IMR-90 (cell line): ENCODE data around the gene RIPK4. TPM values are rescaled to one million over a fixed set of nuclear protein-coding genes. Genes with fewer than 3 reads are reported as not detected.

ENCODE experiments used
- ATAC-seq: fragments of 200-7000 bp; cut with Tn5 transposase; 2 replicates; pipeline ENCODE4 v1.9.1; 2020; ENCODE audit warnings: low read depth, mild to moderate bottlenecking, moderate library complexity
- BruUV-seq: library from RNA; stranded (reverse); fragments of 400-500 nt; replicated peaks from 2 replicates; lab custom pipeline; 2021; lab: Mats Ljungman, UMichigan
- CTCF ChIA-PET: fragments of 300-600 bp; formaldehyde crosslinking; extraction: SDS; loops from one replicate; lab custom pipeline; 2021; ENCODE audit warnings: antibody characterized with exemption; lab: Yijun Ruan, JAX
- POLR2A ChIA-PET: fragments of 300-600 bp; sonication (Branson Sonifier 250); formaldehyde crosslinking; loops from one replicate; lab custom pipeline; 2022; ENCODE audit warnings: antibody characterized with exemption; ENCODE audit not compliant: unreplicated experiment; lab: Charles Lee
- DNase-seq: peaks from one replicate; pipeline ENCODE4 v3.0.0; 2013
- H2AFZ ChIP-seq: replicated peaks from 2 replicates; pipeline ENCODE3; 2013; ENCODE audit warnings: low read length, mild to moderate bottlenecking; ENCODE audit not compliant: poor library complexity
- H2AK5ac ChIP-seq: 2 replicates; pipeline ENCODE4 v1.6.1; 2013; ENCODE audit warnings: low read depth, low read length, inconsistent platforms
- H2AK9ac ChIP-seq: replicated peaks from 2 replicates; pipeline ENCODE3; 2013; ENCODE audit warnings: mild to moderate bottlenecking, low read depth, low read length, moderate library complexity; ENCODE audit not compliant: poor library complexity
- H2BK120ac ChIP-seq: 2 replicates; pipeline ENCODE4 v1.6.1; 2013; ENCODE audit warnings: low read depth, low read length, inconsistent platforms
- H2BK15ac ChIP-seq: 3 replicates; pipeline ENCODE4 v1.6.1; 2013; ENCODE audit warnings: low read depth, low read length, inconsistent platforms
- H2BK20ac ChIP-seq: 2 replicates; pipeline ENCODE4 v1.6.1; 2013; ENCODE audit warnings: low read depth, mild to moderate bottlenecking, inconsistent platforms, low read length, moderate library complexity
- H2BK5ac ChIP-seq: 2 replicates; pipeline ENCODE4 v1.6.1; 2013; ENCODE audit warnings: mild to moderate bottlenecking, low read depth, low read length, inconsistent platforms; ENCODE audit not compliant: poor library complexity, severe bottlenecking
- H3K14ac ChIP-seq: replicated peaks from 2 replicates; pipeline ENCODE4 v1.6.1; 2013; ENCODE audit warnings: low read depth, low read length, inconsistent platforms
- H3K18ac ChIP-seq: 2 replicates; pipeline ENCODE4 v1.6.1; 2013; ENCODE audit warnings: low read depth, low read length, control low read depth
- H3K23ac ChIP-seq: 2 replicates; pipeline ENCODE4 v1.6.1; 2013; ENCODE audit warnings: low read depth, low read length, inconsistent platforms
- H3K27ac ChIP-seq: 2 replicates; pipeline ENCODE4 v1.5.1; 2013; ENCODE audit warnings: mild to moderate bottlenecking, control low read depth, low read length; ENCODE audit not compliant: insufficient read depth
- H3K27me3 ChIP-seq: 2 replicates; pipeline ENCODE4 v1.6.1; 2013; ENCODE audit warnings: low read length; ENCODE audit not compliant: control insufficient read depth, insufficient read depth
- H3K36me3 ChIP-seq: 2 replicates; pipeline ENCODE4 v1.6.1; 2013; ENCODE audit warnings: low read length, mixed read lengths; ENCODE audit not compliant: control insufficient read depth, insufficient read depth
- H3K4ac ChIP-seq: 2 replicates; pipeline ENCODE4 v1.6.1; 2013; ENCODE audit warnings: low read depth, low read length, inconsistent platforms
- H3K4me1 ChIP-seq: 2 replicates; pipeline ENCODE4 v1.6.1; 2013; ENCODE audit warnings: low read length, mixed read lengths; ENCODE audit not compliant: control insufficient read depth, insufficient read depth
- H3K4me2 ChIP-seq: 2 replicates; pipeline ENCODE4 v1.6.1; 2013; ENCODE audit warnings: low read depth, mild to moderate bottlenecking, control low read depth, low read length, moderate library complexity
- H3K4me3 ChIP-seq: 2 replicates; pipeline ENCODE4 v1.5.1; 2013; ENCODE audit warnings: low read depth, mild to moderate bottlenecking, control low read depth, low read length, moderate library complexity; ENCODE audit not compliant: insufficient read depth
- H3K56ac ChIP-seq: 2 replicates; pipeline ENCODE4 v1.6.1; 2013; ENCODE audit warnings: low read length, inconsistent platforms; ENCODE audit not compliant: insufficient read depth; ENCODE audit errors: extremely low read depth
- H3K79me1 ChIP-seq, 2 experiments: 2 replicates each; pipeline ENCODE4 v1.6.1; 2013; ENCODE audit warnings: low read length in 2 of 2, inconsistent platforms in 1 of 2, low read depth in 1 of 2
- H3K9ac ChIP-seq: 2 replicates; pipeline ENCODE4 v1.6.1; 2013; ENCODE audit warnings: low read depth, low read length, control low read depth
- H3K9me1 ChIP-seq: 2 replicates; pipeline ENCODE4 v1.6.1; 2013; ENCODE audit warnings: low read length, inconsistent platforms; ENCODE audit not compliant: insufficient read depth
- H3K9me3 ChIP-seq: 2 replicates; pipeline ENCODE4 v1.6.1; 2013; ENCODE audit warnings: low read length; ENCODE audit not compliant: control insufficient read depth, insufficient read depth
- H4K20me1 ChIP-seq: 2 replicates; pipeline ENCODE4 v1.6.1; 2013; ENCODE audit warnings: low read length, inconsistent platforms; ENCODE audit not compliant: insufficient read depth
- H4K5ac ChIP-seq: 2 replicates; pipeline ENCODE4 v1.6.1; 2013; ENCODE audit warnings: mild to moderate bottlenecking, low read depth, low read length, control low read depth
- H4K8ac ChIP-seq, 2 experiments: 2 replicates each; pipeline ENCODE4 v1.6.1; 2013; ENCODE audit warnings: low read depth in 2 of 2, low read length in 2 of 2, control low read depth in 1 of 2, inconsistent platforms in 1 of 2
- H4K91ac ChIP-seq: 2 replicates; pipeline ENCODE4 v1.6.1; 2013; ENCODE audit warnings: low read depth, low read length, inconsistent platforms; ENCODE audit not compliant: insufficient read depth
- BHLHE40 ChIP-seq: fragments of 150-350 bp; IDR thresholded peaks from 2 replicates; pipeline ENCODE4 v1.6.1; 2016; ENCODE audit warnings: mild to moderate bottlenecking, low read depth, low read length
- CEBPB ChIP-seq: IDR thresholded peaks from 2 replicates; pipeline ENCODE4 v1.6.1; 2012; ENCODE audit warnings: low read depth, low read length, improper control_type of control experiment
- CHD1 ChIP-seq: IDR thresholded peaks from 2 replicates; pipeline ENCODE4 v1.6.1; 2012; ENCODE audit warnings: low read depth, low read length, improper control_type of control experiment
- FOS ChIP-seq: fragments of 150-350 bp; IDR thresholded peaks from 2 replicates; pipeline ENCODE4 v1.6.1; 2016; ENCODE audit warnings: low read depth, low read length
- MAFK ChIP-seq: IDR thresholded peaks from 2 replicates; pipeline ENCODE4 v1.6.1; 2012; ENCODE audit warnings: low read depth, low read length, improper control_type of control experiment
- MAZ ChIP-seq: IDR thresholded peaks from 2 replicates; pipeline ENCODE4 v1.6.1; 2012; ENCODE audit warnings: low read depth, mild to moderate bottlenecking, low read length, improper control_type of control experiment, moderate library complexity, borderline replicate concordance
- MXI1 ChIP-seq: IDR thresholded peaks from 2 replicates; pipeline ENCODE4 v1.6.1; 2012; ENCODE audit warnings: low read depth, mild to moderate bottlenecking, low read length, moderate library complexity, borderline replicate concordance
- NFE2L2 ChIP-seq: fragments of 150-350 bp; IDR thresholded peaks from 2 replicates; pipeline ENCODE4 v1.6.1; 2016; ENCODE audit warnings: low read depth, mild to moderate bottlenecking, low read length
- POLR2A ChIP-seq: IDR thresholded peaks from 2 replicates; pipeline ENCODE4 v1.6.1; 2012; ENCODE audit warnings: mild to moderate bottlenecking, low read depth, low read length
- RAD21 ChIP-seq: IDR thresholded peaks from 2 replicates; pipeline ENCODE4 v1.6.1; 2012; ENCODE audit warnings: low read length, improper control_type of control experiment
- RCOR1 ChIP-seq: IDR thresholded peaks from 2 replicates; pipeline ENCODE4 v1.6.1; 2012; ENCODE audit warnings: mild to moderate bottlenecking, low read length, improper control_type of control experiment; ENCODE audit not compliant: insufficient replicate concordance
- RFX5 ChIP-seq: IDR thresholded peaks from 2 replicates; pipeline ENCODE4 v1.8.0; 2012; ENCODE audit warnings: low read depth, mild to moderate bottlenecking, low read length, moderate library complexity
- SMC3 ChIP-seq: fragments of 150-350 bp; IDR thresholded peaks from 2 replicates; pipeline ENCODE4 v1.6.1; 2016; ENCODE audit warnings: low read depth, mild to moderate bottlenecking, antibody characterized with exemption, low read length, moderate library complexity
- WGBS, 2 experiments: methylation state at CpG; one replicate each; pipeline versions ENCODE4 v1.1.5 to v1.1.7; 2013; ENCODE audit warnings: missing lambda C conversion rate in 2 of 2; ENCODE audit not compliant: insufficient read length in 1 of 2; ENCODE audit errors: extremely low coverage in 2 of 2; 5-methylcytosine and 5-hydroxymethylcytosine counted together
- dilution Hi-C: fragments of 300-500 bp; cut with HindIII; formaldehyde crosslinking; loops from one replicate; pipeline ENCODE4 v1.14.3; 2018; ENCODE audit warnings: low sequenced_read_pairs; ENCODE audit not compliant: unreplicated experiment
- in situ Hi-C: fragments of 300-500 bp; cut with MboI; formaldehyde crosslinking; loops from 3 replicates; pipeline ENCODE4 v1.14.3; 2019; ENCODE audit warnings: low sequenced_read_pairs, inconsistent platforms, mixed read lengths
- intact Hi-C: fragments of 100-400 bp; cut with micrococcal nuclease; formaldehyde crosslinking; loops from 2 replicates; pipeline ENCODE4 v1.10.0; 2022
- polyA plus RNA-seq, 3 experiments: library from polyadenylated mRNA; depleted of rRNA; stranded (reverse); fragments of >200 nt; gene quantifications; 2 replicates each; pipeline ENCODE4 v1.2.3, GENCODE V29; 2012; ENCODE audit warnings: low replicate concordance in 1 of 3
- total RNA-seq: library from RNA; depleted of rRNA; stranded (reverse); fragments of >200 nt; gene quantifications from 2 replicates; pipeline ENCODE4 v1.2.3, GENCODE V29; 2012
- TF ChIP-seq, protein P1 (sequence below): conservative IDR thresholded peaks from 2 replicates; pipeline ENCODE4 v1.5.1; 2012; ENCODE audit warnings: mild to moderate bottlenecking, low read depth, low read length, improper control_type of control experiment
- TF ChIP-seq, protein P2 (sequence below): fragments of 150-350 bp; IDR thresholded peaks from 2 replicates; pipeline ENCODE4 v1.6.1; 2017; ENCODE audit warnings: mild to moderate bottlenecking, antibody characterized with exemption, low read length, low read depth
- TF ChIP-seq, protein P3 (sequence below): fragments of 150-350 bp; IDR thresholded peaks from 2 replicates; pipeline ENCODE4 v1.6.1; 2016; ENCODE audit warnings: low read depth, mild to moderate bottlenecking, low read length, moderate library complexity, borderline replicate concordance

The RIPK4 gene
- total and polyA plus RNA-seq, 2 of the 4 experiments (the other 2 are of a cell fraction), result under 0.01 to 0.03 TPM

DNA sequence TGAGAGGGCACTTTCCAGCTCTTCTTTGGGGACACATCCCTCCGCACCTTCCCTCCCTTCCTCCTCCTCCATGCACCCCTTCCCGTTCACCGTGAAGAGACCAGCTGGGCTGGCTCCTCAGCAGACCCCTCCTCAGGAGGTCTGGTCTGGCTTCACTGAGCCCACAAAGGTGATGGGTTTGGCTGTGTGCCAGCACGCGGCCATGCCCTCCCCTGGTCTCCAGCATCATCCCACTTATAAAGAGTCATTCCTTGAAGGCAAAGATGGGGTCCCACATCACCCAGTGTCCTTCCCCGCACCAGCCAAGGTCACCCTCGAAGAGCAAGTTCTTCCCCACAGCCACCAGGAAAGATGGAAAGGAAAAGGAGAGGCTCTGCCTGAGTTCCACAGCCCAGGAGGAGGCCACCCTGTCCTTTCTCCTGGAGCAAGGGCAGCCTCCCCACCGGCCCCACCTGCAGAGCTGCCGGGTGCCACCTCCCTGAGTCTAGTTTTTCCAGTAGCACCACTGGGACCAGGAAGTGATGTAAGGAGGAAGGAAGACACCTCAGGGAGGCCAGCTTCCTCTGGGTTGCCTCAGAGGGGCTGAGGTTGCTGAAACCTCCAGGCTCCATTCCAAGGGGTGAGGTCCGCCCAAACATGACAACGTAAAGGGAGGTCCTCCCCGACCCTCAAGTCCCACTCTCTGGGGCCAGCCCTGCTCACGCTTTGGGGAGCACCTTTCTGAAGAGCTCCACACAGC lies 32.7 kb downstream of the RIPK4 start:
- no TSS peak for BruUV-seq
- no peaks in the 10 kb centered on the region for H4K20me1 ChIP-seq
- in situ Hi-C loops, result no loop called here
- no peaks in the 10 kb centered on the region for H3K4me1 ChIP-seq
- no peak overlapping the region for H2AFZ ChIP-seq
- 93% methylated on average over 3 of the region's 13 CpGs; no CpG with 5 or more reads in 1 of the 2 experiments for WGBS, 2 experiments
- no peak for DNase-seq
- no peak overlapping the region for H2BK5ac ChIP-seq
- no peaks in the 10 kb centered on the region for H3K79me1 ChIP-seq
- no peak overlapping the region for H2BK120ac ChIP-seq
- peaks cover 10% of the 10 kb centered on the region for H3K9me3 ChIP-seq
- ChIA-PET POLR2A (no interaction called here), CTCF (no interaction called here)
- no peak overlapping the region for H3K56ac ChIP-seq
- H3K23ac ChIP-seq, result no peak overlapping the region
- no peak overlapping the region for H2AK5ac ChIP-seq
- no peak overlapping the region for H4K8ac ChIP-seq
- H3K4me3 ChIP-seq, result no peak overlapping the region
- H3K4me2 ChIP-seq, result no peak overlapping the region
- H2AK9ac ChIP-seq, result no peak overlapping the region
- H3K14ac ChIP-seq, result no peak overlapping the region
- H4K91ac ChIP-seq, result no peak overlapping the region
- no peak overlapping the region for H3K9ac ChIP-seq
- H2BK15ac ChIP-seq, result no peak overlapping the region
- no peak for ATAC-seq
- no peak overlapping the region for H3K4ac ChIP-seq
- intact Hi-C loops, result no loop called here
- H3K36me3 ChIP-seq, result no peaks in the 10 kb centered on the region
- H3K9me1 ChIP-seq, result no peaks in the 10 kb centered on the region
- dilution Hi-C loops, result no loop called here
- H2BK20ac ChIP-seq, result no peak overlapping the region
- no peak for TF ChIP-seq RAD21
- no peak for TF ChIP-seq CHD1
- no peak for TF ChIP-seq RCOR1
- TF ChIP-seq, protein P1, sequence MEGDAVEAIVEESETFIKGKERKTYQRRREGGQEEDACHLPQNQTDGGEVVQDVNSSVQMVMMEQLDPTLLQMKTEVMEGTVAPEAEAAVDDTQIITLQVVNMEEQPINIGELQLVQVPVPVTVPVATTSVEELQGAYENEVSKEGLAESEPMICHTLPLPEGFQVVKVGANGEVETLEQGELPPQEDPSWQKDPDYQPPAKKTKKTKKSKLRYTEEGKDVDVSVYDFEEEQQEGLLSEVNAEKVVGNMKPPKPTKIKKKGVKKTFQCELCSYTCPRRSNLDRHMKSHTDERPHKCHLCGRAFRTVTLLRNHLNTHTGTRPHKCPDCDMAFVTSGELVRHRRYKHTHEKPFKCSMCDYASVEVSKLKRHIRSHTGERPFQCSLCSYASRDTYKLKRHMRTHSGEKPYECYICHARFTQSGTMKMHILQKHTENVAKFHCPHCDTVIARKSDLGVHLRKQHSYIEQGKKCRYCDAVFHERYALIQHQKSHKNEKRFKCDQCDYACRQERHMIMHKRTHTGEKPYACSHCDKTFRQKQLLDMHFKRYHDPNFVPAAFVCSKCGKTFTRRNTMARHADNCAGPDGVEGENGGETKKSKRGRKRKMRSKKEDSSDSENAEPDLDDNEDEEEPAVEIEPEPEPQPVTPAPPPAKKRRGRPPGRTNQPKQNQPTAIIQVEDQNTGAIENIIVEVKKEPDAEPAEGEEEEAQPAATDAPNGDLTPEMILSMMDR, result no peak
- no peak for TF ChIP-seq SMC3
- TF ChIP-seq RFX5, result no peak
- TF ChIP-seq MXI1, result no peak
- TF ChIP-seq MAFK, result no peak
- no peak for TF ChIP-seq MAZ
- TF ChIP-seq, protein P2, sequence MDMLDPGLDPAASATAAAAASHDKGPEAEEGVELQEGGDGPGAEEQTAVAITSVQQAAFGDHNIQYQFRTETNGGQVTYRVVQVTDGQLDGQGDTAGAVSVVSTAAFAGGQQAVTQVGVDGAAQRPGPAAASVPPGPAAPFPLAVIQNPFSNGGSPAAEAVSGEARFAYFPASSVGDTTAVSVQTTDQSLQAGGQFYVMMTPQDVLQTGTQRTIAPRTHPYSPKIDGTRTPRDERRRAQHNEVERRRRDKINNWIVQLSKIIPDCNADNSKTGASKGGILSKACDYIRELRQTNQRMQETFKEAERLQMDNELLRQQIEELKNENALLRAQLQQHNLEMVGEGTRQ, result no peak
- TF ChIP-seq NFE2L2, result no peak
- TF ChIP-seq POLR2A, result no peak
- no peak for TF ChIP-seq FOS
- TF ChIP-seq, protein P3, sequence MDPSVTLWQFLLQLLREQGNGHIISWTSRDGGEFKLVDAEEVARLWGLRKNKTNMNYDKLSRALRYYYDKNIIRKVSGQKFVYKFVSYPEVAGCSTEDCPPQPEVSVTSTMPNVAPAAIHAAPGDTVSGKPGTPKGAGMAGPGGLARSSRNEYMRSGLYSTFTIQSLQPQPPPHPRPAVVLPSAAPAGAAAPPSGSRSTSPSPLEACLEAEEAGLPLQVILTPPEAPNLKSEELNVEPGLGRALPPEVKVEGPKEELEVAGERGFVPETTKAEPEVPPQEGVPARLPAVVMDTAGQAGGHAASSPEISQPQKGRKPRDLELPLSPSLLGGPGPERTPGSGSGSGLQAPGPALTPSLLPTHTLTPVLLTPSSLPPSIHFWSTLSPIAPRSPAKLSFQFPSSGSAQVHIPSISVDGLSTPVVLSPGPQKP, result no peak
- TF ChIP-seq CEBPB, result no peak
- TF ChIP-seq BHLHE40, result no peak
- peaks cover 36% of the 10 kb centered on the region for H3K27me3 ChIP-seq
- no peak overlapping the region for H3K18ac ChIP-seq
- no peak overlapping the region for H3K27ac ChIP-seq
- no peak overlapping the region for H4K5ac ChIP-seq
